CD4-positive, alpha-beta T cell (primary cell): ENCODE data around the gene MUC20. TPM values are rescaled to one million over a fixed set of nuclear protein-coding genes. Genes with fewer than 3 reads are reported as not detected.

Source experiments
- ATAC-seq: fragments of 200-7000 bp; cut with Tn5 transposase; one replicate; pipeline ENCODE4 v1.10.0; 2022; ENCODE audit warnings: mild to moderate bottlenecking; ENCODE audit not compliant: poor library complexity
- CTCF ChIA-PET: fragments of 350-600 bp; sonication (Branson Sonifier 250); formaldehyde crosslinking; loops from one replicate; lab custom pipeline; 2021; ENCODE audit warnings: antibody characterized with exemption, inconsistent platforms; lab: Charles Lee
- POLR2A ChIA-PET: fragments of 350-600 bp; sonication (Branson Sonifier 250); formaldehyde crosslinking; loops from one replicate; lab custom pipeline; 2021; ENCODE audit warnings: antibody characterized with exemption, inconsistent platforms; lab: Charles Lee
- DNase-seq, 14 experiments: peaks; one replicate each; pipeline ENCODE4 v3.0.0-alpha.2; 2013 to 2020; ENCODE audit warnings: mixed read lengths in 2 of 14
- H3K27ac ChIP-seq, 2 donors: one replicate each; pipeline versions ENCODE4 v1.5.1 to v1.7.0; 2013; ENCODE audit warnings: low read length in 2 of 2, low read depth in 1 of 2, mild to moderate bottlenecking in 1 of 2
- H3K27me3 ChIP-seq, 2 experiments: 1 replicate in 1 of 2; 2 replicates in 1 of 2; pipeline versions ENCODE4 v1.6.1 to v1.7.0; 2013; ENCODE audit warnings: low read length in 2 of 2, control low read depth in 1 of 2, mild to moderate bottlenecking in 1 of 2, moderate library complexity in 1 of 2; ENCODE audit not compliant: insufficient read depth in 2 of 2, control insufficient read depth in 1 of 2
- H3K36me3 ChIP-seq: one replicate; pipeline ENCODE4 v1.6.1; 2013; ENCODE audit warnings: low read length, control low read depth; ENCODE audit not compliant: insufficient read depth
- H3K4me1 ChIP-seq: one replicate; pipeline ENCODE4 v1.6.1; 2013; ENCODE audit warnings: low read length, control low read depth; ENCODE audit not compliant: insufficient read depth
- H3K4me3 ChIP-seq: one replicate; pipeline ENCODE4 v1.5.1; 2013; ENCODE audit warnings: mild to moderate bottlenecking, low read length, moderate library complexity
- H3K9me3 ChIP-seq, 2 experiments: 1 replicate in 1 of 2; 2 replicates in 1 of 2; pipeline versions ENCODE4 v1.6.1 to v1.7.0; 2013; ENCODE audit warnings: low read length in 2 of 2, mild to moderate bottlenecking in 2 of 2, control low read depth in 1 of 2, moderate library complexity in 1 of 2; ENCODE audit not compliant: control insufficient read depth in 1 of 2, insufficient read depth in 1 of 2
- H3K27ac Mint-ChIP-seq: one replicate; pipeline ENCODE4 v1.8.0; 2020; ENCODE audit warnings: mixed read lengths
- H3K27me3 Mint-ChIP-seq: one replicate; pipeline ENCODE4 v1.8.0; 2021; ENCODE audit warnings: mixed read lengths
- H3K36me3 Mint-ChIP-seq: one replicate; pipeline ENCODE4 v1.8.0; 2021; ENCODE audit warnings: low read depth, mixed read lengths
- H3K4me1 Mint-ChIP-seq: one replicate; pipeline ENCODE4 v1.8.0; 2021; ENCODE audit warnings: low read depth, mixed read lengths
- H3K4me3 Mint-ChIP-seq: one replicate; pipeline ENCODE4 v1.8.0; 2020; ENCODE audit warnings: mild to moderate bottlenecking, mixed read lengths
- H3K9me3 Mint-ChIP-seq: one replicate; pipeline ENCODE4 v1.8.0; 2020; ENCODE audit warnings: mixed read lengths
- CTCF ChIP-seq: fragments of 200-600 bp; IDR thresholded peaks from one replicate; pipeline ENCODE4 v1.8.0; 2022; ENCODE audit warnings: antibody characterized with exemption, mild to moderate bottlenecking
- intact Hi-C, 2 experiments: fragments of 100-400 bp; cut with DNase I in 1 of 2; cut with micrococcal nuclease in 1 of 2; formaldehyde crosslinking; loops; one replicate each; pipeline versions ENCODE4 v1.15.1 to v1.9.0; 2023 to 2025; cut with DNase I, micrococcal nuclease
- total RNA-seq, 174 experiments: library from RNA in 2 of 174; stranded (reverse) in 2 of 174; gene quantifications; one replicate each; pipeline ENCODE4 v1.2.3 and lab custom pipeline; 2021 to 2026

The MUC20 gene
- total RNA-seq, 2 experiments from 2014 or later: 3.9 to 4.1 TPM

GRCh38 chr3:195729476-195730251 is 8.9 kb downstream of the MUC20 start:
- Mint-ChIP-seq H3K27me3 (no peaks in the 10 kb centered on the region), H3K4me3 (no peak overlapping the region), H3K27ac (no peak overlapping the region), H3K9me3 (no peaks in the 10 kb centered on the region), H3K4me1 (no peaks in the 10 kb centered on the region), H3K36me3 (peaks cover 5% of the 10 kb centered on the region)
- H3K36me3 ChIP-seq: peaks cover 6% of the 10 kb centered on the region
- TF ChIP-seq CTCF: no peak
- no peak overlapping the region for H3K4me3 ChIP-seq
- no peaks in the 10 kb centered on the region for H3K4me1 ChIP-seq
- DNase-seq: peak in 1 of 14 experiments; percentile 19
- ATAC-seq: no peak
- intact Hi-C loops: no loop called here
- POLR2A ChIA-PET: no interaction called here
- H3K27ac ChIP-seq: no peak overlapping the region
- H3K9me3 ChIP-seq: no peaks in the 10 kb centered on the region
- no peaks in the 10 kb centered on the region for H3K27me3 ChIP-seq
- CTCF ChIA-PET: no interaction called here

- Mint-ChIP-seq H3K27ac (no peak overlapping the region), H3K9me3 (no peaks in the 10 kb centered on the region), H3K4me3 (no peak overlapping the region), H3K36me3 (peaks cover 16% of the 10 kb centered on the region), H3K4me1 (no peaks in the 10 kb centered on the region), H3K27me3 (no peaks in the 10 kb centered on the region)
- ATAC-seq (no peak), DNase-seq (peak in 1 of 14 experiments; percentile 26)
- no peaks in the 10 kb centered on the region for H3K4me1 ChIP-seq
- TF ChIP-seq CTCF: no peak
- no peaks in the 10 kb centered on the region for H3K27me3 ChIP-seq
- H3K9me3 ChIP-seq: no peaks in the 10 kb centered on the region
- peaks cover 8% of the 10 kb centered on the region for H3K36me3 ChIP-seq
- intact Hi-C loops: no loop called here
- POLR2A ChIA-PET: no interaction called here
- no peak overlapping the region for H3K4me3 ChIP-seq
- no peak overlapping the region for H3K27ac ChIP-seq
- CTCF ChIA-PET: no interaction called here
Measured at GRCh38 chr3:195731356-195731905, 10.7 kb downstream of the MUC20 start.

- Histone ChIP-seq H3K36me3 (peaks cover 8% of the 10 kb centered on the region), H3K4me1 (no peaks in the 10 kb centered on the region), H3K9me3 (no peaks in the 10 kb centered on the region), H3K4me3 (no peak overlapping the region), H3K27ac (no peak overlapping the region), H3K27me3 (no peaks in the 10 kb centered on the region)
- H3K4me3 Mint-ChIP-seq: no peak overlapping the region
- TF ChIP-seq CTCF: no peak
- ChIA-PET POLR2A (no interaction called here), CTCF (no interaction called here)
- DNase-seq (peak in 1 of 14 experiments; percentile 27), ATAC-seq (no peak)
- intact Hi-C loops: no loop called here
- H3K9me3 Mint-ChIP-seq: no peaks in the 10 kb centered on the region
- H3K4me1 Mint-ChIP-seq: no peaks in the 10 kb centered on the region
- no peaks in the 10 kb centered on the region for H3K27me3 Mint-ChIP-seq
- no peak overlapping the region for H3K27ac Mint-ChIP-seq
- H3K36me3 Mint-ChIP-seq: peaks cover 16% of the 10 kb centered on the region
Measured at GRCh38 chr3:195732940-195733339, 12.2 kb downstream of the MUC20 start.
